ENCODE measurements around the gene SLC2A1.

- TF ChIP-seq POLR2AphosphoS5 (IDR thresholded peaks at IDR 0.05) (no peak), CTCF (IDR thresholded peaks at IDR 0.05) (no peak), EP300 (IDR thresholded peaks at IDR 0.05) (no peak)
These were observed 32.2 kb upstream of the SLC2A1 start for GRCh38 chr1:42990757-42991346.
